ENCODE results near the gene OCEL1.

The OCEL1 gene

GRCh38 chr19:17240062-17240752 lies 14.2 kb downstream of the OCEL1 start:
- no peak for DNase-seq (ENCODE audit: low read depth)

- DNase-seq (ENCODE audit: low read depth): no peak
Measured at GRCh38 chr19:17240826-17241399, 14.9 kb downstream of the OCEL1 start.

- DNase-seq (ENCODE audit: low read depth): no peak
Measured at GRCh38 chr19:17242431-17243208, 16.6 kb downstream of the OCEL1 start.

GRCh38 chr19:17243211-17243829 lies 17.3 kb downstream of the OCEL1 start:
- no peak for DNase-seq (ENCODE audit: low read depth)

GRCh38 chr19:17243830-17244617 lies 18.0 kb downstream of the OCEL1 start:
- no peak for DNase-seq (ENCODE audit: low read depth)

- no peak for DNase-seq (ENCODE audit: low read depth)
Measured at GRCh38 chr19:17244618-17245534, 18.9 kb downstream of the OCEL1 start.

GRCh38 chr19:17245535-17245984 lies 19.5 kb downstream of the OCEL1 start, which contains the start of gene NR2F6:
NR2F6 (minus strand) TSS chr19:17245919; CDS start chr19:17245220, 699 bp downstream.
- no peak for DNase-seq (ENCODE audit: low read depth)

- DNase-seq (ENCODE audit: low read depth): no peak
Measured at GRCh38 chr19:17246681-17247425, 20.8 kb downstream of the OCEL1 start.

GRCh38 chr19:17248011-17248776 lies 22.2 kb downstream of the OCEL1 start:
- no peak for DNase-seq (ENCODE audit: low read depth)

GRCh38 chr19:17249887-17250548 lies 24.0 kb downstream of the OCEL1 start:
- DNase-seq (ENCODE audit: low read depth): no peak

- DNase-seq (ENCODE audit: low read depth): no peak
Measured at GRCh38 chr19:17254636-17255035, 28.6 kb downstream of the OCEL1 start.

GRCh38 chr19:17255150-17255621 lies 29.2 kb downstream of the OCEL1 start:
- no peak for DNase-seq (ENCODE audit: low read depth)

GRCh38 chr19:17256130-17256529 lies 30.1 kb downstream of the OCEL1 start:
- DNase-seq (ENCODE audit: low read depth): no peak

- DNase-seq (ENCODE audit: low read depth): no peak
Measured at GRCh38 chr19:17259118-17259780, 33.2 kb downstream of the OCEL1 start.

- DNase-seq (ENCODE audit: low read depth): no peak
Measured at GRCh38 chr19:17259934-17260333, 33.9 kb downstream of the OCEL1 start.

GRCh38 chr19:17260842-17261325 lies 34.9 kb downstream of the OCEL1 start:
- DNase-seq (ENCODE audit: low read depth): no peak

GRCh38 chr19:17262557-17262956 lies 36.5 kb downstream of the OCEL1 start:
- DNase-seq (ENCODE audit: low read depth): no peak

Data from CMK (cell line).